Ovary (tissue), 3 donors: ENCODE data around the gene LUZP2.

Experiments used
- EP300 ChIP-seq: sonication (generic); formaldehyde crosslinking; IDR thresholded peaks from one replicate; pipeline ENCODE4 v1.6.1; 2017; ENCODE audit warnings: antibody characterized with exemption
- POLR2A ChIP-seq: fragments of 450-650 bp; IDR thresholded peaks from one replicate; pipeline ENCODE4 v1.6.1; 2017; ENCODE audit warnings: antibody characterized with exemption, mild to moderate bottlenecking, moderate library complexity
- TF ChIP-seq, protein P1 (sequence below), 3 donors: fragments of 450-650 bp in 2 of 3; fragments of 200-600 bp in 1 of 3; IDR thresholded peaks; one replicate each; pipeline versions ENCODE4 v1.5.1 to v1.8.0; 2016 to 2022; ENCODE audit warnings: antibody characterized with exemption in 3 of 3, mild to moderate bottlenecking in 1 of 3
- donor health status: DM: no; HTN: no; CAD: no.

DNA sequence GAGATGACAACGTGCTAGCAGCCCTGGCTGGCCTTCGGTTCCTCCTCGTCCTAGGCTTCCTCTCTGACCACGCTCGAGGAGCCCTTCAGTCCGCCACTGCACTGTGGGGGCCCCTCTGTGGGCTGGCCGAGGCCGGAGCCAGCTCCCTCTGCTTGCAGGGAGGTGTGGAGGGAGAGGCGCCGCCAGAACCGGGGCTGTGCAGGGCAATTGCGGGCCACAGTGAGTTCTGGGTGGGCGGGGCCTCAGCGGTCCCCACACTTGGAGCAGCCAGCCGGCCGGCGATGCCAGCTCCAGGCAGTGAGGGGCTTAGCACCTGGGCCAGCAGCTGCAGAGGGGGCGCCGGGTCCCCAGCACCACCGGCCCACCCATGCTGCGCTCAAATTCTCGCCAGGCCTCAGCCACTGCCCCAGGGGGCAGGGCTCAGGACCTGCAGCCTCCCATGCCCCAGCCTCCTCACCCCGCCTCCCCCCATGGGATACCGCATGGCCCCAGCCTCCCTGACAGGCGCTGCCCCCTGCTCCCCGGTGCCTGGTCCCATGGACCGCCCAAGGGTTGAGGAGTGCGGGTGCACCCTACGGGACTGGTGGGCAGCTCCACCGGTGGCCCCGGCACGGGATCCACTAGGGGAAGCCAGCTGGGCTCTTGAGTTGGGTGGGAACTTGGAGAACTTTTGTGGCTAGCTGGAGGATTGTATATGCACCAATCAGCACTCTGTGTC is 399.4 kb downstream of the LUZP2 start:
- TF ChIP-seq, protein P1, sequence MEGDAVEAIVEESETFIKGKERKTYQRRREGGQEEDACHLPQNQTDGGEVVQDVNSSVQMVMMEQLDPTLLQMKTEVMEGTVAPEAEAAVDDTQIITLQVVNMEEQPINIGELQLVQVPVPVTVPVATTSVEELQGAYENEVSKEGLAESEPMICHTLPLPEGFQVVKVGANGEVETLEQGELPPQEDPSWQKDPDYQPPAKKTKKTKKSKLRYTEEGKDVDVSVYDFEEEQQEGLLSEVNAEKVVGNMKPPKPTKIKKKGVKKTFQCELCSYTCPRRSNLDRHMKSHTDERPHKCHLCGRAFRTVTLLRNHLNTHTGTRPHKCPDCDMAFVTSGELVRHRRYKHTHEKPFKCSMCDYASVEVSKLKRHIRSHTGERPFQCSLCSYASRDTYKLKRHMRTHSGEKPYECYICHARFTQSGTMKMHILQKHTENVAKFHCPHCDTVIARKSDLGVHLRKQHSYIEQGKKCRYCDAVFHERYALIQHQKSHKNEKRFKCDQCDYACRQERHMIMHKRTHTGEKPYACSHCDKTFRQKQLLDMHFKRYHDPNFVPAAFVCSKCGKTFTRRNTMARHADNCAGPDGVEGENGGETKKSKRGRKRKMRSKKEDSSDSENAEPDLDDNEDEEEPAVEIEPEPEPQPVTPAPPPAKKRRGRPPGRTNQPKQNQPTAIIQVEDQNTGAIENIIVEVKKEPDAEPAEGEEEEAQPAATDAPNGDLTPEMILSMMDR (IDR thresholded peaks at IDR 0.05): no peak
- TF ChIP-seq POLR2A (no peak), EP300 (no peak)
